Stimulated activated CD8-positive, alpha-beta memory T cell treated with anti-CD3 and anti-CD28 coated beads, Interleukin-2, amount 100 ng/mL, for 1 hour (primary cell): ENCODE data around the gene C4orf36.
"Not testable (repeated sequence)": the region's sequence is repeated elsewhere in the genome, so short reads cannot be mapped to it uniquely, and the experiment has no call there.

Source experiments
- DNase-seq, 2 donors: peaks; one replicate each; pipeline ENCODE4 v3.0.0-alpha.2; 2020; ENCODE audit warnings: low read depth in 2 of 2

The C4orf36 gene

GRCh38 chr4:86917212-86918039 is 25.2 kb upstream of the C4orf36 start:
- DNase-seq: no peak

- DNase-seq: no peak
Measured at GRCh38 chr4:86916392-86916791, 24.2 kb upstream of the C4orf36 start.

- no peak for DNase-seq
Measured at GRCh38 chr4:86910820-86911684, 18.8 kb upstream of the C4orf36 start.

- no peak for DNase-seq
Measured at GRCh38 chr4:86910369-86910768, 18.1 kb upstream of the C4orf36 start.

- DNase-seq: no peak
Measured at GRCh38 chr4:86909546-86910295, 17.5 kb upstream of the C4orf36 start.

- DNase-seq: no peak
Measured at GRCh38 chr4:86908251-86908657, 16.0 kb upstream of the C4orf36 start.

- no peak for DNase-seq
Measured at GRCh38 chr4:86901864-86902263, 9.6 kb upstream of the C4orf36 start.

- DNase-seq: no peak
Measured at GRCh38 chr4:86898562-86898961, 6.3 kb upstream of the C4orf36 start.

- no peak for DNase-seq
Measured at GRCh38 chr4:86896596-86896995, 4.4 kb upstream of the C4orf36 start.

GRCh38 chr4:86895692-86896488 is 3.7 kb upstream of the C4orf36 start:
- DNase-seq: no peak

GRCh38 chr4:86894455-86894854 is 2.2 kb upstream of the C4orf36 start:
- DNase-seq: no peak

GRCh38 chr4:86893136-86893535 is 914 bp upstream of the C4orf36 start:
- no peak for DNase-seq

- DNase-seq: no peak
Measured at GRCh38 chr4:86892636-86892960, 376 bp upstream of the C4orf36 start.

GRCh38 chr4:86890790-86891189 is 1.4 kb downstream of the C4orf36 start:
- no peak for DNase-seq

GRCh38 chr4:86879641-86880040 is 12.6 kb downstream of the C4orf36 start:
- DNase-seq: no peak

GRCh38 chr4:86878640-86879039 is 13.6 kb downstream of the C4orf36 start:
- no peak for DNase-seq

- no peak for DNase-seq
Measured at GRCh38 chr4:86876894-86877685, 15.1 kb downstream of the C4orf36 start.

- not testable (repeated sequence) for DNase-seq
Measured at GRCh38 chr4:86875436-86875835, 16.8 kb downstream of the C4orf36 start.

- no peak for DNase-seq
Measured at GRCh38 chr4:86872135-86872534, 20.1 kb downstream of the C4orf36 start.

GRCh38 chr4:86870442-86871069 is 21.7 kb downstream of the C4orf36 start:
- no peak for DNase-seq
